Measurements from ENCODE around the gene TMEM123. TPM values are rescaled to one million over a fixed set of nuclear protein-coding genes. Genes with fewer than 3 reads are reported as not detected.

TMEM123 gene
- polyA plus RNA-seq, 3 donors = 68.7 to 368 (median 263) TPM

DNA sequence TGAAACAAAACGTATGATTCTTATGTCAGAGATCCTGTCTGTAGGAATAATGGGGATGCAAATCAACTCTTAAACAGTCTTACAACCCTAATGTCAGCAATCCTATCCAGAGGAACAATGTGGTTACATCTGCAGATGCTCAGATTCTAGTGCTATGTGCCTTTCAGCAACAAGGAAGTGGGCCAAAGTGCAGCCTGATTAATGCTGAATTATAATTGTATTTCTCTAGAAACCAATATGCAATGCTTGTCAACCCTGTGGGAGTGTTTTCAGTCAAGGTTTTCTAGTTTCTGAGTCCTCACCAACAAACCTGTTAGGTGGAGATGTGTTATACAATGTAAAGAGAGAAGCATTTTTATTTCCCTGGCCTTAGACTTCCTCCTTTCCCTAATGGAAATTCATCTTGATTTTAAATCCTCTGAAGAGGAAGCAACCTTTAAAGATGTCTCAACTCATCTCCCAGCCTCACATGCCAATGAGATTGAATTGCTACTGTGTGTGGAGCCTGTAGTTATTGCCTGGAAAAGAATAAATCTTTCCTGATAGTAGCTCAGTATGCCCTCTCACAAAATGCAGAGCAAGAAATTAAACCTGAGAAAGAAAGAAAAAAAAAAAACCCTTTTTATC is 26.2 kb upstream of the TMEM123 start:
- Mint-ChIP-seq H3K9me3 (no peaks in the 10 kb centered on the region), H3K27ac (no peak overlapping the region), H3K27me3 (ENCODE audit: low read depth in 3 of 3) (peaks cover 0 to 3% (median 0%) of the 10 kb centered on the region in 3 donors), H3K4me1 (peaks cover 4% of the 10 kb centered on the region), H3K4me3 (no peak overlapping the region), H3K36me3 (no peaks in the 10 kb centered on the region)
- Histone ChIP-seq H4K20me1 (ENCODE audit: insufficient read depth, low read length) (no peaks in the 10 kb centered on the region), H3K79me2 (ENCODE audit: insufficient read depth, low read length) (no peaks in the 10 kb centered on the region), H3K4me3 (replicated peaks in 1 of 3; ENCODE audit: low read depth in 2 of 3, low read length in 3 of 3) (no peak overlapping the region), H3K27ac (ENCODE audit: low read depth in 1 of 2, low read length in 2 of 2) (no peak overlapping the region), H2AFZ (ENCODE audit: insufficient read depth, low read depth, low read length, poor library complexity, severe bottlenecking) (no peak overlapping the region), H3K9ac (ENCODE audit: insufficient read depth, low read length, poor library complexity, severe bottlenecking) (no peak overlapping the region), H3K9me3 (replicated peaks in 1 of 2; ENCODE audit: control insufficient read depth in 1 of 2, insufficient read depth in 1 of 2, low read length in 2 of 2) (no peaks in the 10 kb centered on the region), H3K27me3 (ENCODE audit: control insufficient read depth in 2 of 2, insufficient read depth in 2 of 2, low read length in 2 of 2) (no peaks in the 10 kb centered on the region), H3K4me2 (replicated peaks; ENCODE audit: extremely low read depth, low read length, poor library complexity, severe bottlenecking) (no peak overlapping the region), H3K4me1 (ENCODE audit: control insufficient read depth in 1 of 2, insufficient read depth in 2 of 2, low read length in 2 of 2) (no peaks in the 10 kb centered on the region), H3K36me3 (replicated peaks in 1 of 2; ENCODE audit: control insufficient read depth in 1 of 2, insufficient read depth in 2 of 2, low read length in 2 of 2) (no peaks in the 10 kb centered on the region)
- no peak for TF ChIP-seq CTCF (IDR thresholded peaks at IDR 0.05)
- intact Hi-C loops (cut with micrococcal nuclease) = no loop called here
- WGBS (ENCODE audit: insufficient coverage) = no CpG with 5 or more reads among the region's 1 CpG
- no peak for DNase-seq

DNA sequence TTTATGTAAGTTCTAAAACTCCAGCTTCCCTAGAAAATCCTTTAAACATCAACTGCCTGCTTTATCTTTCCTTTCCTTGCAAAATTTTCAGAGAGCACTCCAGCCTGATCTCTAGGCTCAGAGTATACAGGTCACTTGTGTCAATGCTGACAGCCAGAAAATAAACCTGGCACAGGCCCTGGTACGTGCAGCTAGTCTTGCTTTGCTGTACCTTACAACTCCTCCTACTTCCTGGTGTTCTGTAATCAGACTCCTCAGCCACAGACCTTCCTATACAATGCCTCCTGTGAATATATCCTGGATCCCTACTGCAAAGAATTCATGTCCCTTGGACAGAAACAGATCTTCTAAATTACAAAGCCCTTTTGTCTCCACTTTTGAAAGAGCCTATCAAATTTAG is 24.2 kb upstream of the TMEM123 start:
- intact Hi-C loops (cut with micrococcal nuclease) = no loop called here
- no peaks in the 10 kb centered on the region for H3K36me3 Mint-ChIP-seq
- Histone ChIP-seq H3K27ac (ENCODE audit: low read depth in 1 of 2, low read length in 2 of 2) (no peak overlapping the region), H3K9me3 (replicated peaks in 1 of 2; ENCODE audit: control insufficient read depth in 1 of 2, insufficient read depth in 1 of 2, low read length in 2 of 2) (no peaks in the 10 kb centered on the region), H3K4me3 (replicated peaks in 1 of 3; ENCODE audit: low read depth in 2 of 3, low read length in 3 of 3) (no peak overlapping the region), H3K4me2 (replicated peaks; ENCODE audit: extremely low read depth, low read length, poor library complexity, severe bottlenecking) (no peak overlapping the region), H4K20me1 (ENCODE audit: insufficient read depth, low read length) (no peaks in the 10 kb centered on the region), H2AFZ (ENCODE audit: insufficient read depth, low read depth, low read length, poor library complexity, severe bottlenecking) (no peak overlapping the region), H3K79me2 (ENCODE audit: insufficient read depth, low read length) (no peaks in the 10 kb centered on the region), H3K36me3 (replicated peaks in 1 of 2; ENCODE audit: control insufficient read depth in 1 of 2, insufficient read depth in 2 of 2, low read length in 2 of 2) (no peaks in the 10 kb centered on the region), H3K4me1 (ENCODE audit: control insufficient read depth in 1 of 2, insufficient read depth in 2 of 2, low read length in 2 of 2) (no peaks in the 10 kb centered on the region), H3K9ac (ENCODE audit: insufficient read depth, low read length, poor library complexity, severe bottlenecking) (no peak overlapping the region), H3K27me3 (ENCODE audit: control insufficient read depth in 2 of 2, insufficient read depth in 2 of 2, low read length in 2 of 2) (no peaks in the 10 kb centered on the region)
- no peaks in the 10 kb centered on the region for H3K9me3 Mint-ChIP-seq
- TF ChIP-seq CTCF (IDR thresholded peaks at IDR 0.05) = no peak
- no peak overlapping the region for H3K4me3 Mint-ChIP-seq
- 0% methylated on average over 1 of the region's 1 CpG for WGBS (ENCODE audit: insufficient coverage)
- peak overlapping the region in 1 of 7 donors; percentile 21 for H3K27ac Mint-ChIP-seq
- peaks cover 4% of the 10 kb centered on the region for H3K4me1 Mint-ChIP-seq
- no peak for DNase-seq
- H3K27me3 Mint-ChIP-seq (ENCODE audit: low read depth in 3 of 3) = no peaks in the 10 kb centered on the region

Measured in CD14-positive monocyte (primary cell).